LNCAP (cell line): Measurements from ENCODE around the gene LDLRAP1.

Experiments
- TF ChIP-seq, protein P1 (sequence below): fragments of 450-650 bp; IDR thresholded peaks from 2 replicates; pipeline ENCODE4 v1.5.1; 2017; ENCODE audit warnings: mild to moderate bottlenecking

The LDLRAP1 gene

GRCh38 chr1:25556791-25557476, 13.5 kb downstream of the LDLRAP1 start:
- TF ChIP-seq, protein P1, sequence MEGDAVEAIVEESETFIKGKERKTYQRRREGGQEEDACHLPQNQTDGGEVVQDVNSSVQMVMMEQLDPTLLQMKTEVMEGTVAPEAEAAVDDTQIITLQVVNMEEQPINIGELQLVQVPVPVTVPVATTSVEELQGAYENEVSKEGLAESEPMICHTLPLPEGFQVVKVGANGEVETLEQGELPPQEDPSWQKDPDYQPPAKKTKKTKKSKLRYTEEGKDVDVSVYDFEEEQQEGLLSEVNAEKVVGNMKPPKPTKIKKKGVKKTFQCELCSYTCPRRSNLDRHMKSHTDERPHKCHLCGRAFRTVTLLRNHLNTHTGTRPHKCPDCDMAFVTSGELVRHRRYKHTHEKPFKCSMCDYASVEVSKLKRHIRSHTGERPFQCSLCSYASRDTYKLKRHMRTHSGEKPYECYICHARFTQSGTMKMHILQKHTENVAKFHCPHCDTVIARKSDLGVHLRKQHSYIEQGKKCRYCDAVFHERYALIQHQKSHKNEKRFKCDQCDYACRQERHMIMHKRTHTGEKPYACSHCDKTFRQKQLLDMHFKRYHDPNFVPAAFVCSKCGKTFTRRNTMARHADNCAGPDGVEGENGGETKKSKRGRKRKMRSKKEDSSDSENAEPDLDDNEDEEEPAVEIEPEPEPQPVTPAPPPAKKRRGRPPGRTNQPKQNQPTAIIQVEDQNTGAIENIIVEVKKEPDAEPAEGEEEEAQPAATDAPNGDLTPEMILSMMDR, result no peak

- TF ChIP-seq, protein P1, result no peak
Measured at GRCh38 chr1:25557543-25557942, 14.1 kb downstream of the LDLRAP1 start.

DNA sequence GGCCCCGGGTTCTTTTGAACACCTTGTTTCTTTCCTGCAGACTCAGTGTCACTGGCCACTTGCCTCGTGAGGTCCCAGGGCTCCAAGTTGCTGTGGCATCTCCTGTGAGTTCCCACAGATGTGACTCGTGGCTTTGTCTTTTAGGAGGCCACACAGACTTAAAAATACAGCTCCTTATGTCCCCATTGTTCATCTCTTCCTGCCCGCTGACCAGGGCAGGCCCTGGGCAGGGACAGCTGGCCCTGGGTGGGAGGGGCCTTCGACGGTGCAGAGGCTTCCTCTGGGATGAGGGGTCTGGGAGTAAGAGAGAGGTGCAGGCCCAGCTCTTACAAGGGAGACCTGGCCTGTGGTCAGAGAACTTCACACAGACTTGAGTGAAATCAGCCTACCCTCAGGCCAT, 15.6 kb downstream of the LDLRAP1 start:
- TF ChIP-seq, protein P1, result no peak

DNA sequence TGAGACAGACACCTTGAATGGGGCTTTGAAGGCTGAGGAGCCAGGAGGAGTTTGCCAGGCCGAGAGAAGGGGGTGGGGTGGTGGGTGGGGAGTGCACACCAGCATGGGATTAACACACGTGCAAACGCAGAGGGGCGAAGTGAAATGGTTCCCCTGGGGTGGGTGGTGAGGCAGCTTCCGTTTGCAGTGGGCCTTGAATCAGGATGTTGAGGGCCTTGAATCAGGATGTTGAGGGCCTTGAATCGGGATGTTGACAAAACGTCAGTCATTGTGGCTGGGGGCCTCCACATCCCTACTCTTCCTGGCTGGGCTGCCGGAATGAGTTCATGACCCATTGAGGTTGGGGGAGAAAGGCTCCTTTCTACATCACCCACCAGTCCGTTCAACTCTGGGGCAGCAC, 16.6 kb downstream of the LDLRAP1 start:
- TF ChIP-seq, protein P1, result no peak

DNA sequence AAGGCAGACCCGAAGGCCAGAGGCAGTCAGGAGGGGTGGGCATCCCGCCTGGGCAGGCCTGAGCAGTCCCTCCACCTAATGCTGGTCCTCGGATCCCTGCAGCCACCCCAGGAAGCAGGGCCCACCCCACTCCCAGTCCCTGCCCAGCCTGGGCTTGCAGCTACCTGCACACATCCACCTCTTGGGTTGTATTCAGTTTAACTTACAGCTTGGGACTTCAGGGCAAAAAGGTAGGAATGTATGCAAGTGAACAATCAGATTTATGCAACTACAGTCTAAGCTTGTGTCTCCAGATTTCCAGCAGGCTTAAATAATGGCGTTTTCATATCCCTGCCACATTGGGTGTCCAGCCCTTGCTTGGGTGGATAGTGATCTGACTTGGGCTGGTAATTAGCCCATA, 17.4 kb downstream of the LDLRAP1 start:
- TF ChIP-seq, protein P1, result no peak

DNA sequence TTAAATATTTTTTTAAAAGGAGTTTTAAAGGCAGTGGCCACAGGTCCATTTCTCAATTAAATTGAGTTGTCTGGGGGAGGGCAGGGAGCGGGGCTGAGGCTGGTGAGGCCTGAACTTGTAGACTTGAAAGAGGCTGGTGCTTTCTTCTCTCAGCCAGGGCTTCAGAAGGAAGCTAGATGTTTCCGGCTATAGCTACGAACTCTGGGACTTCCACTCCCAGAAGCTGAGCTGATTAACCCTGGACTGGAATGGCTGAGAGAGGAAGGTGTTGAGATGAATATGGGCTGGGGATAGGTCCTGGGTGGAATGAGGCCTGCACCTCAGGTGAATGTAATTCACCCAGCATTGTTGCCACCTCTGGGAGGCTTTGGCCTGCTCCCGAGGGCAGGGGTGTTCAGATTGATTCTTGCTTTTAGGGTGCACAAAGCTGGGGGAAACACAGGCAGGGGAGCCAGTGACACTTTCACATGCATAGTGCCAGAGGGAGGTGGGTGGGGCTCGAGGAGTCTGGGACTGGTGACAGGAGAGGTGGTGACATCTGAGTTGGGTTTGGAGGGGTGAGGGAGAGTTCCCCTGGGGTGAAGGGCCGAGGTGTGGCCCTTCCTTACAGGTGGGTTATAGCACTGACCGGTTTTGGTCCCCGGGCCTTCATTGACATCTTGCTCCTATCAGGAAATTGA, 18.2 kb downstream of the LDLRAP1 start:
- TF ChIP-seq, protein P1, result no peak

DNA sequence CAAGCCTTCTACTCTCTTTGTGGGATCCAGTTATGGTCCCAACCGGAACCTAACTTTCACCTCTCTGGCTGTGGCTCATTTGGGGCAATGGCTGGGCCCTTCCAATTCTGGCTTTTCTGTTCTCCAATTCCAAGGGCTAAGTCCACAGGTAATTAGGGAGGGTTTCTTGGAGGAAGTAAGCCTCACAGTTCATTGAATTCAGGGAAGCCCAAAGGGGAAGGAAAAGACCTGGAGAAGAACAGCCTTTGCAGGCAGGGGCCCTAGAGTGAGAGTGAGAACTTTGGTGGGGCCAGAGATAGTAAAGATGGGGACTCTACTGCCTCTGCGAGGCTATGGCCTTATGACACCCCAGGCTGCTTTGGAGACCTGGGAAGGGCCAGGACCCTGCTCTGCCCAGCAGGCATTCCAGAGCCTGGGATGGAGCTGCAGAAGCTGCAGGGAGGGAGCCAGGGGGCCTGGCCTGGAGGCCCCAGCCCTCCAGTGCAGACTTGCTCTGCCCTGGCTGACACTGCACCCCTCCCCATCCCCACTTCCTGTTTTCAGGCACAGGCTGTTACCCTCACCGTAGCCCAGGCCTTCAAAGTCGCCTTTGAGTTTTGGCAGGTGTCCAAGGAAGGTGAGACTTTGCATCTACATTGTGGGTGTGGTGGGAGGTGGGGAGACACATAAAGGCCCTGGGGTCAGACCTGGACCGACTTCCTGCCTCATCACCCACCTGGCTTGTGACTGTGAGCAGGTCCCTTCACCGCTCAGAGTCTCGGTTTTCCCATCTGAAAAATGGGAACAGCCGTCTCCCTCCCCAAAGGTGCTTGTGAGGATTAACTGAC, 18.9 kb downstream of the LDLRAP1 start:
- TF ChIP-seq, protein P1, result no peak
